ENCODE data around the gene LGALS3BP. TPM values are rescaled to one million over a fixed set of nuclear protein-coding genes. Genes with fewer than 3 reads are reported as not detected.

The LGALS3BP gene
- total RNA-seq, 1 experiment from 2014 or later = 747 TPM

DNA sequence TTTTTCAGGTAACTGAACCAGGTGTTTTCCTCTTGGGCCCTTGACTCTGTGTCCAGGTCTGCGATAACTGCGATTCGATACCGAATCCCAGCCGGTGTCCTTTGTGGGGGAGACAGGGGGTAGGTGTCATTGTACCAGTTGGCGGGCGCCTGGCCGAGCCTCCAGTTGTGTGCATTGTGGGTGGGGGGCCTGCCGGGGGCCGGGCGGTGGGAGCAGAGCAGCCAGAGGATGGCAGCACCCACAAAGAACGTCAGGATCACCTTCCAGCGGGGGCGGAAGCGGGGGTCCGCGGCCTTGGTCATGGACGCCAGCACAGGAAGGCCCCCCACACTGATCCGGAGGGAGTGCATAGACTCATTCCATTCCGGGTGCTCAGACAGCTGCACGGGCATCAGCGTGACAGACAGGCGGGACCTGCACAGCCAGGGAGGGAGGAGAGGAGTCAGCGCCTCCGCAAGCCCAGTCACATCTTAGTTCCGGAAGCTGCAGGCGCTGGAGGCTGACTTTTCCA lies 17.6 kb upstream of the LGALS3BP start:
- Mint-ChIP-seq H3K36me3 (ENCODE audit: insufficient read depth, unreplicated experiment) (peaks cover 79% of the 10 kb centered on the region), H3K9me3 (ENCODE audit: low read depth, unreplicated experiment) (no peaks in the 10 kb centered on the region), H3K27ac (ENCODE audit: unreplicated experiment) (peak overlapping the region; percentile 42), H3K27me3 (ENCODE audit: unreplicated experiment) (no peaks in the 10 kb centered on the region), H3K4me3 (ENCODE audit: low read depth, unreplicated experiment) (peak overlapping the region; percentile 59), H3K4me1 (ENCODE audit: low read depth, unreplicated experiment) (peaks cover 71% of the 10 kb centered on the region)
- CTCF ChIA-PET = interaction anchor here (1.1 to 2.2 kb wide), 2 partner anchors 17 to 39 kb away, joined by 3 to 8 read pairs; partner anchors contain the start of gene LGALS3BP
- no TSS peak for BruUV-seq (replicated peaks)
- TF ChIP-seq, protein P1, sequence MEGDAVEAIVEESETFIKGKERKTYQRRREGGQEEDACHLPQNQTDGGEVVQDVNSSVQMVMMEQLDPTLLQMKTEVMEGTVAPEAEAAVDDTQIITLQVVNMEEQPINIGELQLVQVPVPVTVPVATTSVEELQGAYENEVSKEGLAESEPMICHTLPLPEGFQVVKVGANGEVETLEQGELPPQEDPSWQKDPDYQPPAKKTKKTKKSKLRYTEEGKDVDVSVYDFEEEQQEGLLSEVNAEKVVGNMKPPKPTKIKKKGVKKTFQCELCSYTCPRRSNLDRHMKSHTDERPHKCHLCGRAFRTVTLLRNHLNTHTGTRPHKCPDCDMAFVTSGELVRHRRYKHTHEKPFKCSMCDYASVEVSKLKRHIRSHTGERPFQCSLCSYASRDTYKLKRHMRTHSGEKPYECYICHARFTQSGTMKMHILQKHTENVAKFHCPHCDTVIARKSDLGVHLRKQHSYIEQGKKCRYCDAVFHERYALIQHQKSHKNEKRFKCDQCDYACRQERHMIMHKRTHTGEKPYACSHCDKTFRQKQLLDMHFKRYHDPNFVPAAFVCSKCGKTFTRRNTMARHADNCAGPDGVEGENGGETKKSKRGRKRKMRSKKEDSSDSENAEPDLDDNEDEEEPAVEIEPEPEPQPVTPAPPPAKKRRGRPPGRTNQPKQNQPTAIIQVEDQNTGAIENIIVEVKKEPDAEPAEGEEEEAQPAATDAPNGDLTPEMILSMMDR (IDR thresholded peaks at IDR 0.05; ENCODE audit: unreplicated experiment) = no peak
- DNase-seq = no peak
- intact Hi-C loops (cut with micrococcal nuclease; ENCODE audit: unreplicated experiment) = no loop called here

DNA sequence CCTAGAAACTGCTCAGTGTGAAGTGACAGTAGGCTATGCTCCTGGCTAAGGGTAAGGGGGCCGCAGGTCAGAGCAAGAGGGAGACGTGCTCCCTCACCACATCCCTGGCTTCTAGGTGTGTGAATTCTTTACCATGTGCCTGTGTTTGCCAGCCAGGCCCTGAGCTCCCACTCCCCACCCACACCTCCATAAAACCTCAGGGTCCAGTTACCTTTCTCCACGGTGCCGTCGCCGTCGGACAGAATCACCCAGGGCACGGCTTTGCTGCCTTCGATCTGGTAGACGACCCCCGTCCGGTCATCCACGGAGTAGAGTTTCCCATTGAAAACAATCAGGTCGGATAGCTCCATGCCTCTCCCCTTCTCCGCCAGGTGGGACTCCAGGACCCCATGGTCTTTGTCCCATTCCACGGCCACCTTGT lies 17.1 kb upstream of the LGALS3BP start:
- DNase-seq = no peak
- peak overlapping the region; percentile 42 for H3K27ac Mint-ChIP-seq (ENCODE audit: unreplicated experiment)
- intact Hi-C loops (cut with micrococcal nuclease; ENCODE audit: unreplicated experiment) = loop anchor here (1.0 kb wide), 1 partner anchor 9 kb away; no protein-coding TSS in a partner anchor
- CTCF ChIA-PET = interaction anchor here (0.7 to 2.2 kb wide), 4 partner anchors 13 to 134 kb away, joined by 3 to 8 read pairs (median 4); partner anchors contain the start of genes CANT1 and LGALS3BP
- H3K27me3 Mint-ChIP-seq (ENCODE audit: unreplicated experiment) = no peaks in the 10 kb centered on the region
- TF ChIP-seq, protein P1 (IDR thresholded peaks at IDR 0.05; ENCODE audit: unreplicated experiment) = no peak
- H3K9me3 Mint-ChIP-seq (ENCODE audit: low read depth, unreplicated experiment) = no peaks in the 10 kb centered on the region
- H3K4me1 Mint-ChIP-seq (ENCODE audit: low read depth, unreplicated experiment) = peaks cover 66% of the 10 kb centered on the region
- peak overlapping the region; percentile 59 for H3K4me3 Mint-ChIP-seq (ENCODE audit: low read depth, unreplicated experiment)
- no TSS peak for BruUV-seq (replicated peaks)
- peaks cover 75% of the 10 kb centered on the region for H3K36me3 Mint-ChIP-seq (ENCODE audit: insufficient read depth, unreplicated experiment)

DNA sequence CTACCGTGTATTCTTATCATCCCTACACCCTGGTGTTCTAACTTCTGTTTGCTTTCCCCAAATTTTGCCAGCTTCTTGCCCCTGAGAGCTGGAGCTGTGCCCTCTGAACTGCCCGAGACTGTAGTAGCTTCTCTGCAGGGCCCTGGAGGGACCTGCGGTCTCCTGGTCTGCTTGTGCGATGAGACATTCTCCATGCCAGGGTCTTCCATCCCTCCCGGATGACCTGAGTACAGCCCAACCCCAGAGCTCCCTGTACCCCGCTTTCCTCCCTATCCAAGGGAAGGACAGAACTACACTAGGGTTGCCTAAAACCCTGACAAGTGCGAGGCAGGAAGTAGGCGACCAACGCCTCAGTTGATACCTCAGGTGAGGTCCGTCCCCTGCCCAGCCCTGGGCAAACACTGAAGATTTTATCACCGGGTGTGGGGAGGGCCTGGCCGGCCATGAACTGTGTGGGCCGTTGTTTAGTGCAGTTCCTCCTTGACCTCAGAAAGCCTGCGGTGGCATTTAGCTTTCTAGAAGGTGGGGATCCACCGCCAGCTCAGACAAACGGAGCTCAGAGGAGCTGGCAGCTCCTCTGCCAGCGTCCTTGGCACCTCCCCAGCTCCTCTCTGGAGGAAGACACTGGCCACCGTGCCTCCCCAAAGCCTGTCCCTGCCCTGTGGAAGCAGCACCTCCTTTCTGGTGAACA lies 16.2 kb upstream of the LGALS3BP start:
- CTCF ChIA-PET = interaction anchor here (0.6 to 2.2 kb wide), 8 partner anchors 10 to 218 kb away, joined by 3 to 9 read pairs (median 4); partner anchors contain the start of genes CANT1 and LGALS3BP
- H3K4me1 Mint-ChIP-seq (ENCODE audit: low read depth, unreplicated experiment) = peaks cover 57% of the 10 kb centered on the region
- DNase-seq = peak; percentile 82
- intact Hi-C loops (cut with micrococcal nuclease; ENCODE audit: unreplicated experiment) = loop anchor here (1.0 kb wide), 1 partner anchor 9 kb away; no protein-coding TSS in a partner anchor
- TF ChIP-seq, protein P1 (IDR thresholded peaks at IDR 0.05; ENCODE audit: unreplicated experiment) = no peak
- H3K9me3 Mint-ChIP-seq (ENCODE audit: low read depth, unreplicated experiment) = no peaks in the 10 kb centered on the region
- H3K27me3 Mint-ChIP-seq (ENCODE audit: unreplicated experiment) = no peaks in the 10 kb centered on the region
- no TSS peak for BruUV-seq (replicated peaks)
- H3K36me3 Mint-ChIP-seq (ENCODE audit: insufficient read depth, unreplicated experiment) = peaks cover 75% of the 10 kb centered on the region
- H3K27ac Mint-ChIP-seq (ENCODE audit: unreplicated experiment) = peak overlapping the region; percentile 96
- peak overlapping the region; percentile 59 for H3K4me3 Mint-ChIP-seq (ENCODE audit: low read depth, unreplicated experiment)

DNA sequence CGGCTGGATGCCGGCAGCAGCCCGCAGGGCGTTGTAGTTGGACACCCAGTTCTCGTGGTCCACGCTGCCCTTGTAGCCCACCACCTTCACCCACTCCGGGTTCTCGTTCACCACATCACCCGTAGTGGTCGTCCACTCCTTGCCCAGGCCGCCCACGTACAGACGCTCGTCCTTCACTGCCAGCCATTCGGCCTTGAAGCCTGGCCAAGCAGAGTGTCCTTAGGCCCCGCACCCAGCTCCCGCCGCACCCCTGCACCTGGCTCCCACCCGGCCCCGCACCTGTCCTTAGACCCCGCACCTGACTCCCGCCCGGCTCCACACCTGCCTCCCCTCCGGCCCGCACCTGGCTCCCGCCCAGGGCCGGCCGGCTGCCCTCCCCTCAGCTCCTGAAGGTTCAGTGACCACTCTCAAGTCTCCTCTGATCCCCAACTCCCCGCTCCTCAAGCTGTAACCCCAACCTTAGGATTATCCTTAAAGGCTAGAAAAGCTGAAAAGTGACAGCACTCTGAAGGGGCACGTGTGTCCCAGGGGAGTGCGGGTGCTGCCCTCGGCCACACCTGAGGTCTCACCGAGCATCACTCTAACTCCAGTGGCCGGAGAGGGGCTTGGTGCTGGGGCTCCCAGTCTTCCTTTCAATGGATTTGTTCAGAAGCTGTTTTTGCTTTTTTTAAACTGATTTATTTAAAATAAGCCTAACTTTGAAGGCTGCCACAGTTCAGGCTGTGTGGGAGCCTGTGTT lies 15.5 kb upstream of the LGALS3BP start:
- intact Hi-C loops (cut with micrococcal nuclease; ENCODE audit: unreplicated experiment) = no loop called here
- peak overlapping the region; percentile 59 for H3K4me3 Mint-ChIP-seq (ENCODE audit: low read depth, unreplicated experiment)
- H3K36me3 Mint-ChIP-seq (ENCODE audit: insufficient read depth, unreplicated experiment) = peaks cover 81% of the 10 kb centered on the region
- peaks cover 50% of the 10 kb centered on the region for H3K4me1 Mint-ChIP-seq (ENCODE audit: low read depth, unreplicated experiment)
- CTCF ChIA-PET = interaction anchor here (0.6 to 1.3 kb wide), 4 partner anchors 10 to 217 kb away, joined by 3 to 9 read pairs (median 4); no protein-coding TSS in a partner anchor
- no TSS peak for BruUV-seq (replicated peaks)
- TF ChIP-seq, protein P1 (IDR thresholded peaks at IDR 0.05; ENCODE audit: unreplicated experiment) = no peak
- no peaks in the 10 kb centered on the region for H3K9me3 Mint-ChIP-seq (ENCODE audit: low read depth, unreplicated experiment)
- DNase-seq = no peak
- peak overlapping the region; percentile 96 for H3K27ac Mint-ChIP-seq (ENCODE audit: unreplicated experiment)
- H3K27me3 Mint-ChIP-seq (ENCODE audit: unreplicated experiment) = no peaks in the 10 kb centered on the region
